Measurements from ENCODE around the gene TTLL11. TPM values are rescaled to one million over a fixed set of nuclear protein-coding genes. Genes with fewer than 3 reads are reported as not detected.
"Not testable (repeated sequence)": the region's sequence is repeated elsewhere in the genome, so short reads cannot be mapped to it uniquely, and the experiment has no call there.

TTLL11 gene
- total RNA-seq, 1 donor from 2014 or later: 23.6 TPM

DNA sequence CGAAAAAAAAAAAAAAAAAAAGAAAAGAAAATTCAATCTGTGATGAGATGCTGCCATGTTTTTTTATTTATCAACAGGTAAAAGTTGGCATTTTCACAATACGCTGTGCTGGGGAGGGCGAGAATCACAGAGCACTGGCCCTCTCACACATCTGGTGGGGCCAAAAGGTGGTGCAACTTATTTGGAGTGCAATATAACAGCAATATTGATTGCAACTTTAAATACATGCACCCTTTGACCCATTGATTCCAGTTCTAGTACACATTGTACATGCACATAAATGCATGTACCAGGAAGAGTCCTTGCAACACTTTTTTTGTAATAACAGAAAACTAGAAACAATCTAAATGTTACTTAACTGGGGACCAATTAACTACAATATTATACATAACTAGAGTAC lies 282.6 kb downstream of the TTLL11 start:
- FAIRE-seq (no peak), DNase-seq (ENCODE audit: low spot score in 2 of 2) (no peak)

DNA sequence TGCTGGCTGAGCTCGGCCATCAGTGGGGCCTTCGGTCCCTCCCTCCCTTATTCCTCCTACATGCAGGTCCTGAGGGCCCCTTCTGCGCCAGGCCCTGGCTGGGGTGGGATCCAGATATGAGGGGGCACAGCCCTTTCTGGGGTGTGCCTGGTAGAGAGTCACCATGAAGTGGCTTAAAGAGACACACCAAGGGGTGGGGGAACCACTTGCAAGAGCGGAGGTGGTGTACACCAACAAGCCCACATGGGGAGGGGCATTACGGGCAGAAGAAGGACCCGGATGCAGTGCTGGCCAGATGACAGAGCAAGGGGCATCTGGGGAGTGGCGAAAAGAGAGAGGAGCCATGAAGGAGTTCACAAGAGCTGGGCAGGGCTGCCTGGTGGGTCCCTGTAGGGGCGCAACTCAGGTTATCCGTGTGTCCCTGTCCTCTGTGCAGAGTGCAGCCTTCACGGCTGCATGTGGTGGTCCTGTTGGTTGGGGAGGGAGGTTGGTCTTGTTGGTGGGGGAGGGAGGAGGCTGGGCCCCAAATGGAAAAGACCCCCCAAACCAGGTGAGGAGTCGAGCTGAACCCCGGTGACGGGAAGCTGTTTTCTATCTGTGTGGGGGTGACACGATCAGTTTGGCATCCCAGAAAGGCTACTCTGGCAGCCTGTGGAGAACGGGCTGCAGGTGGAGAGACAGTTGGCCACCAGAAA lies 283.6 kb downstream of the TTLL11 start:
- no peak for FAIRE-seq

DNA sequence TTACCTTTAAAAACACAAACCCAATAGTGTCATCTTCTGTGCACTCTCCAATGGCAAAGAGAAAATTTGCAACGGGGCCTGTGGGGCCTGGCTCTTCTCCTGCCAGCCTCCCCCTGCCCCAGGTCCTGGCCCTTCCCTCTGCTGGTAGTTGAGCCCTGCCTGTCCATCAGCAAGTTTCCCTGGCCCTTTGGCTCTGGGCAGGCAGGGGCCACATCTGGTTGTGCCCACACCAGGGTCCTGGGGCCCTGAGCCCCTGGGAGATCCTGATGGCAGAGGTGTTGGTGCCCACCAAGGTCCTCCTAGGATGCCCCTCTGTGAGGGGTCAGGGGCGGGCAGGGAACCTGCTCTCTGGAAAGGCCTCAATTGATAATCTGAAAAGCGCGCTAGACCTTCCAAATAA lies 284.3 kb downstream of the TTLL11 start:
- DNase-seq (ENCODE audit: low spot score in 2 of 2): peak in 1 of 2 donors; percentile 6
- no peak for FAIRE-seq

More for the DNA sequence above, 283.6 kb downstream of the TTLL11 start:
- DNase-seq (ENCODE audit: low spot score in 2 of 2): no peak

DNA sequence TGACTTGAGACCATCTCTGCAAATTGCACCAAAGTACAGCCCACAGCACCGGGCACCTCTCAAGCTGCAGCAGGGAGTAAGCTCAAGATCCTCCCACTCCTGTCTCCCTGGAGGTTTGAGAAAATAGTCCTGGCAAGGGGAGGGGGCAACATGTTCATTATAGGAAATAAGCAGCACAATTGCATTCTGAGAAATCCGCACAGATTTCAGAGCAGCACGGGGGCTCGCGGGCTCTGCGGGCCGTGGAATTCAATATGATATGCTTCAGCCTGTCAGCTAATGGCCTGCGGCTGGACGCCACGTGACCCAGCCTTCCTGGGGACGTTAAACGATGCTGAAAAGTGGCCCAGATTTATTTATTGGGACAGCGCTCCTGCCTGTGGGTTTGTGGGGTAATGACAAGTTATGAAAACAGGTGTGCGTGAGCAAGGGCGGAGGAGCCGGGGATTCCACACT lies 285.3 kb downstream of the TTLL11 start:
- FAIRE-seq (no peak), DNase-seq (ENCODE audit: low spot score in 2 of 2) (peak in 1 of 2 donors; percentile 41)

DNA sequence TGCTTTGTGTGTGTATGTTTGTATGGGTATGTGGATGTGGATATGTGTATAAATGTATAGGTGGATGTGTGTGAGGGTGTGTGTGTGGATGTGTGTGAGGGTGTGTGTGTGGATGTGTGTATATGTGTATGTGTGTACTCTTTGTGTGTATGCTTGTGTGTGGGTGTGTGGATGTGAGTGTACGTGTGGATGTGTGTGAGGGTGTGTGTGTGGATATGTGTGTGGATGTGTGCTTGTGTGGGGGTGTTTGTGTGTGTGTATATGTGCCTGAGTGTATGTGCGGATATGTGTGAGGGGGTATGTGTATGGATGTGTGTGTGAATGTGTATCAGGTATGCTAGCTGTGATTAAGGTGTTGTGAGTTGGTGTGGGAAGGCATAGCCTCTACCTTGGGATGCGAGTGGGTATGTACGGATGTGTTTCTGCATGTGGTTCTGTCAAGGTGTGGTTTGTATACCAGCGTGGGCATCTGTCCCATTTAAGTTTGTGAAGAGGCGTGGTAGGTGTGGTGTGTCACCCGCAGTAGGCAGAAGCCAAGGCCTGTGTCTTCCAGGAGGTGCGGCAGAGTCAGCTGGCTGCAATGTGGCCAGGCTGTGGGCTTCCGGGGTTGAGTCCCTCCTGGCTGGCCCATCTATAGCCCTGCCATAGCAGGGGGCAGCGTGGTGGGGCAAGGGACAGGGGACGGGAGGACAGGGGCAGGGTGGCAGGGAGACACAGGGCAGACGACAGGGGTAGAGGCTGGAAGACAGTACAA lies 285.9 kb downstream of the TTLL11 start:
- DNase-seq (ENCODE audit: low spot score in 2 of 2) (no peak), FAIRE-seq (no peak)

DNA sequence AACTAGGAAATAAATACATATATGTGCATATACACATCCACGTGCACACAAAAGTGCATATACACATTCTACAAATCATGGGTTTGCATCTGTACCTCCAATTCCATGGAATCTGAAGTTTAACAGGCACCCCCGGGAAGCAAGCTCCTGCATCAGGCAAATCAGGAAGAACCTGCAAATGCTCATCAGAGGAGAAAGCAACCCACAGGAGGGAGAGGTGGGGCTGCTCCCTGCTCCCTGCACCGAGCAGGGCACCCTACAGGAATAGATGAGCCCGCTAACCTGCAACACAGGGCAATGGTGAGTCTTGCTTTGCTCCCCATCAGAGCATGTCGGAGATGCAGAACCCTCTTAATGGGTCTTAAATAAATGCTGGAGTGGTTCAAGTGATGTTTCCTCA lies 290.4 kb downstream of the TTLL11 start:
- no peak for DNase-seq (ENCODE audit: low spot score in 2 of 2)
- no peak for FAIRE-seq

DNA sequence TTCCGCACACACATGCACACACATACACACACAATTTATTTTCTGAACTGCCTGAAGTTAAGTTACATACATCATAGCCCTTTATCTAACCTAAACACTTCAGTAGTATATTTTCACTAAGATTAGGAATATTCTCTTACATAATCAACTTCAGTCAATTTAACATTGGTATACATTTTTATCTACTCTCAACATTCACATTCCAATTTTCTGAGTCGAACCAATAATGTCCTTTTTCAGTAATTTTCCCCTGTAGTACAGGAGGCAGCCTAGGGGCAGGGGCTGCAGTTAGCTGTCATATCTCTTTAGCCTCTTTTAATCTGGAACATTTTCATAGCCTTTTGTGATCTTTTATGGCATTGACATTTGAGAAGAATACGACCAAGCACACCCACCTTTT lies 291.5 kb downstream of the TTLL11 start:
- no peak for DNase-seq (ENCODE audit: low spot score in 2 of 2)
- no peak for FAIRE-seq

DNA sequence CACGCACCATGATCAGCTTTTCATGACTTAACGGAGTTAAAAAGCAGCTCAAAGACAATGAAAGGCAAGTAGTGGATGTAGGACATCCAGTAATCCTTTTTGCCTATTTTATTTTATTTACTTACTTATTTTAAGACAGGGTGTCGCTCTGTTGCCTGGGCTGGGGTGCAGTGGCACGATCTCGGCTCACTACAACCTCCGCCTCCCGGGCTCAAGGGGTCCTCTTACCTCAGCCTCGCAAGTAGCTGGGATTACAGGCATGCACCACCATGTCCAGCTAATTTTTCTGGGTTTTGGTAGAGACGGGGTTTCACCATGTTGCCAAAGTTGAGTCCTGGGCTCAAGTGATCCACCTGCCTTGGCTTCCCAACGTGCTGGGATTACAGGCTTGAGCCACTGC lies 292.7 kb downstream of the TTLL11 start:
- DNase-seq (ENCODE audit: low spot score in 2 of 2): no peak
- FAIRE-seq: no peak

DNA sequence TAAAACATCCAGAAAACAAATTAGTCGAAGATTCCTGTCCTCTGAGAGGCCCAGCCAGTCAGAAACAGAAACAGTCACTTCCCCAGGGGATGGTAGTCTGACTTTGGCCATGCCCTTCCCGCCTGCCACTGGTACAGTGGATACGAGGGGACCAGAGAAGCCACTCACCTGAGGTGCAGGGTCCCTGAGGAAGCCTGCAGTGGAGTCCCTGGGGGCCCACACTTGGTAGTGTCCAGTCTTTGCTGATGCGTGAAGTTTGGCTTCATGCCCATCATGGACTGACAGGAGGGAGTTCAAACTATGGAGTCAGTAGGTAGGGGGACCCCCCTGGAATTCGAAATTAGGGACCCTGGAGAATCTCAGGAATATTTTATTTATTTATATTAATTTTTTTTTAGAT lies 294.2 kb downstream of the TTLL11 start:
- DNase-seq (ENCODE audit: low spot score in 2 of 2) (no peak), FAIRE-seq (no peak)

DNA sequence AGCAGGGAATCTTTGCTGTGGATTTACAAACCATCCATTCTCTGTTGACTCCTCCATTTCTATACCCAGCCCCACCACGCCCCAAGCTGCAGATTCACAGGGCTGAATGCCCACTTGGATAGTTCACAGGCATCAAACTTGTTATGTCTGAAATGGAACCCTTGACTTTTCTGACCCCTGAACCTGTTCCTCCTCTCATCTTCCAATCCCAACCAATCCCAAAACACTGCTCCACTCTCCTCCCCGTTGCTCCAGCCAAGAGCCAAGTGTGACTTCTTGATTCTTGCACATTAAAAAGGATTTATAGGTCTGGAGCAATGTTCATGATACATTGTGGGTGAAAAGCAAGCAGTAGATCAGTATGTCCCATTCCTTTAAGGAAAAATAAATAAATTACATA lies 296.0 kb downstream of the TTLL11 start:
- no peak for FAIRE-seq

DNA sequence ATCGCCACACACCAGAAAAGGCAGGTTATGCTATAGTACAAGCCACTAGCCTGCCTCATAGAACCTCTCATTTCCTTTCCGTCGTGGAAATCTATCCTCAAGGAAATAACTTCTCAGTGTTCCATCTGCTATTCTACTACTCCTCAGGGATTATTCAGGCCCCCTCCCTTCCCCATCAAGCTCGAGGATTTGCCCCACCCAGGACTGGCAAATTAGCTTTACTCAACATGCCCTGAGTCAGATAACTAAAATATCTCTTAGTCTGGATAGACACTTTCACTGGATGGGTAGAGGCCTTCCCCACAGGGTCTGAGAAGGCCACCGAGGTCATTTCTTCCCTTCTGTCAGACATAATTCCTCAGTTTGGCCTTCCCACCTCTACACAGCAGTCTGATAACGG lies 298.8 kb downstream of the TTLL11 start:
- FAIRE-seq: not testable (repeated sequence)

More for the DNA sequence above, 296.0 kb downstream of the TTLL11 start:
- DNase-seq (ENCODE audit: low spot score in 2 of 2): no peak

DNA sequence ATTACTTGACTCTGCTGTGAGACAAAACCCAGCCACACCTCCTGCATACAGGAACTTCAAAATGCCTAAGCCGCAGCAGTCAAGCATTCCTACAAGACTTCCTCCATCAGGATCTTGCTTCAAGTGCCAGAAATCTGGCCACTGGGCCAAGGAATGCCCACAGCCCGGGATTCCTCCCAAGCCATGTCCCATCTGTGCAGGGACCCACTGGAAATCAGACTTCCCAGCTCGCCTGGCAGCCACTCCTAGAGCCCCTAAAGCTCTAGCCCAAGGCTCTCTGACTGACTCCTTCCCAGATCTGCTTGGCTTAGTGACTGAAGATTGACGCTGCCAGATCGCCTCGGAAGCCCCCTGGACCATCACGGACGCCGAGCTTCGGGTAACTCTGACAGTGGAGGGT lies 300.6 kb downstream of the TTLL11 start:
- FAIRE-seq; DNase-seq (ENCODE audit: low spot score in 2 of 2): not testable (repeated sequence)

More for the DNA sequence above, 298.8 kb downstream of the TTLL11 start:
- not testable (repeated sequence) for DNase-seq (ENCODE audit: low spot score in 2 of 2)

DNA sequence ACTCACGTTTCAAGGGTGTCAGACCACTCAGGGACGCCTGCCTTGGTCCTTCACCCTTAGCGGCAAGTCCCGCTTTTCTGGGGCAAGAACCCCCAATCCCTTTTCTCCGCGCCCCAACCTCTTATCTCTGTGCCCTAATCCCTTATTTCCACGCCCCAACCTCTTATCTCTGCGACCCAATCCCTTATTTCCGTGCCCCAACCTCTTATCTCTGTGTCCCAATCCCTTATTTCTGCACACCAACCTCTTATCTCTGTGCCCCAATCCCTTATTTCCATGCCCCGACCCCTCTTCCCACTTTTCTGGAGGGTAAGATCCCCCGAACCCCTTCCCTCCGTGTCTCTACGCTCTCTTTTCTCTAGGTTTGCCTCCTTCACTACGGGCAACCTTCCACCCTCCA lies 302.3 kb downstream of the TTLL11 start:
- DNase-seq (ENCODE audit: low spot score in 2 of 2) (no peak), FAIRE-seq (no peak)

DNA sequence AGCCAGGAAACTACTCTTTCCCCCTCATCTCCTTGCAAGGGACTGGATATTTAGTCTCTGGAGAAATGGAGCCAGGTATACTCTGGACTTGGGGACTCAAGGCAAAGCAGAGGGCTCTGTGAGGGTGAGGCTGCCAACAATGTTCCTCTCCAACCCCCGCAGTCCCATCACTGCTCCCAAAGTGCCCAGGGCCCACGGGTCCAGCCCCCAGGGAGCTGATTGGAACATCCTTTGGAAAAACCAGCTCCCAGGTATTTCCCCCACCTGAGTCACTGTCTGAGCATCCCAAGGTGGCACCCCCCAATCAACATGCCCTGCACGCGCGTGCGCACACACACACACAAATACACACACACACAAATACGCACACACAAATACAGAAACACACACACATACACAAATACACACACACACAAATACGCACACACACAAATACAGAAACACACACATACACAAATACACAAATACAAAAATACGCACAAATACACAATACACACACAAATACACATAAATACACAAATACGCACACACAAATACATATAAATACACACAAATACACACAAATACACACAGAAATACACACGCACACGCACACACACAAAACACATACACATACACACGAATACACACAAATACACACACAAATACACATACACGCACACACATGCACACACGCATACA lies 304.3 kb downstream of the TTLL11 start:
- FAIRE-seq: no peak
- DNase-seq (ENCODE audit: low spot score in 2 of 2): no peak

DNA sequence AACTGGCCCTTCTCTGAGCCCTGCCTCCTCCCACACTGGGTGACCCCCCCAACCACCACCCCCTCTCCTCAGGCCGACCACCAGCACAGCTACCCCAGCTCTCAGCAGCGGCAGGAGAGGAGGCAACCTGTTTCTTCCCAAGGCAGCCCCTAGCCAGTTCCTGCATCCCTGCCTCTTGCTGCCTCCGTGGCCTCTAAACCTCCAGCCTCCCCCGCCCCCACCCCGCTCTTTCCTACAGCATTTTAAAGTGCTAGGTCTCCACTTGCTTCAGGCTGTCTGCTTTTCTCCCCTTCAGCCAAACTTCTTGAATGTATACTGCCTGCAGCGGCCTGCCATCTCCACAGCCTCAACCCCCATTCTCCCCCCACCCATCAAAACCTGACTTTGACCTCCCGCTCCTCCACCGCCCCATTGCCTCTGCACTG lies 306.1 kb downstream of the TTLL11 start:
- FAIRE-seq: no peak
- DNase-seq (ENCODE audit: low spot score in 2 of 2): no peak

DNA sequence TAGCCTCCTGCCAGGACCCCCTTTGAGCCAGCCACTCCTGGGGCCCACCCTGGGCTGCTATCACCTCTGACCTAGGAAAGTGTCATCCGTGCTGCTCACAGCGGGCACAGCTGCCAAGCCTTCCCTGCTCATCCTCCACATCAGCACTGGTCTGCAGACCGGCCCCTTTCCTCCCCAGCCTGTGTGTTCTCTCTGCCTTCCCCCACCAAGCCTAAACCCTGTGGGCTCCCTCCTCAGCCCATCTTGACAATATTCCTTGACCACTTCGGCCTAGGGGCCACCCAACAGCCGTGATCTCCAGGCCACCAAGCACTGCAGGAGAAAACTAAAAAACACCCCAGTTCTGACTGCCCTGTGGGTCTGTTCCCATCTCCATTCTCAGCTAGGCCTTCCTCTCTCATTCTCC lies 306.6 kb downstream of the TTLL11 start:
- no peak for FAIRE-seq
- DNase-seq (ENCODE audit: low spot score in 2 of 2): no peak

DNA sequence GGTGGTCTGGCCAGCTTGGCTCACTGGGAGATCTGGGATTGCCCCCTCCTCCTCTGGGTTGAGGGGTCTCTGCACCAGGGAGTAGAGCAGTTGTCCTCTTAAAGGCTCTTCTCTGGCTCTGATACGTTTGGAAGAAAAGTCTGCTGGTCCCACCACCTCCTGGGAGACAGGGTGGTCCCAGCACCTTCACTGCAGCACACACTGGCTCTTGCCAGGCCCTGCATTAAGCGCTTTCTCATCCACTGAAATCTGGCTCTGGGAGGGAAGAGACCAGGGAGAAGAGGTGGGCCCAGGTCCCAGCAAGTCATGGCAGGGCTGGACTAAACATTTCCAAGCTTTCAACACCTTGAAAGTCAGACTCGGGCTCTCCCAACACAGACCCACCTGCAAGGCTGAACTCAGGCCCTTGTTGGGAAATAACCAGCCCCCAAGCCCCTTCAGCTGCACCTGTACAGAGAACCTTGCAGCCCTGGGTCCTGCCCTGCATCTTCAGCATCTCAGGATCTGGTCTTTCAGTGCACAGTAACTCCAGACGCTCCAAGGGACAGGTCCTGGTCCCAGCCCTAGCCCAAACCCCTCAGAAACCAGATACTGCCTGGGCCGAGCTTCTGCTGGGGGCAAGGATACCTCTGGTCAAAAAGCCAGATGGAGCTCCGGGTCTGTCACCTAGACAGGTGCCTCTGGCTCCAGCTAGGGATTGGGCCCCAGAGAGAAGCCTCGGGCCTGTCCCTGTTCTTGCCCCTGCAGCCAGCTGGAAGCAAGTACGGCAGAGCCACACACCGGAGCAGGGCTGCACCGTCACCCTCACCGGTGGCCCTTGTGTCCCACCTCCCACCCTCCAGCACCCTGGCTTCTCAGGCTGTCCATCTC lies 307.2 kb downstream of the TTLL11 start:
- FAIRE-seq: no peak
- DNase-seq (ENCODE audit: low spot score in 2 of 2): no peak

DNA sequence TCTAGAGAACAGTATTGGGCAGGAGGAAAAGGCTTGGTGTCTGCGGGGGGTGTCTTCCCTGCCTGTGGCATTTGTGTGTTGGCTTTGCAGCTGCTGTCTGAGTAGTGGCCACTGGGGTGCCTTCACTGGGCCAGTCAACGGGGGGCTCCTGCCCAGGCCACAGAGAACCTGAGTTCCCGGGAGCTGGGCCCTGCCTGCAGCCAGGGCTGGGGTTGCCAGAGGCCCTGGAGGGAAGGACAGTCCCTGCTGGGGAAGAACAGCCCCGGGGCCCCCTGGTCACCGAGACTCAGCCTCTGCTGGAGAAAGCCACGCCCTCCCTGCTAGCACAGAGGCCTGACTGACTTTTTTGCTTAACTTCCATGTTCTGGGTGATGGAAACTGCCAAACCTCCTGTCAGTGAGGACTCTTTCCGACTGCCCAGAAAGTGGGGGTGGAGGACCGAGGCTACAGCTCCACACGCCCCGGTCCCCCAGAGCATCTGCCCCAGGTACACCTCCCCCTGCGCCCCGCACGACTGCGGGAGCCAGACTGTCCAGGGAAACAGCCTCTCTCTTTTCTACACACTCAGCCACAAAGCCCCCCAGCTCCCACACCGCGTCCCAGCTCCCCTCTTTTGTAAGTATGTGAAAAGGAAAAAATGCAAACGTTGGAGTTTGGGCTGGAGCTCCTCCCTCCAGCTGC lies 308.2 kb downstream of the TTLL11 start:
- FAIRE-seq (no peak), DNase-seq (ENCODE audit: low spot score in 2 of 2) (no peak)

All from frontal cortex (tissue), 4 donors.